Spinal cord (tissue), 4 donors: ENCODE measurements around the gene TMEM131L. TPM values are rescaled to one million over a fixed set of nuclear protein-coding genes. Genes with fewer than 3 reads are reported as not detected.

Experiments
- polyA plus RNA-seq, 2 donors: library from polyadenylated mRNA; unstranded; fragments of 120-200 nt; gene quantifications; one replicate each; pipeline ENCODE4 v1.2.1, GENCODE V29; 2013; ENCODE audit not compliant: insufficient read length in 2 of 2
- total RNA-seq, 2 donors: library from RNA; depleted of rRNA in 1 of 2; stranded (reverse); fragments of 120-200 nt in 1 of 2; fragments of >200 nt in 1 of 2; gene quantifications; one replicate each; pipeline versions ENCODE4 v1.2.3 to v1.2.4, GENCODE V29; 2013 to 2014

TMEM131L gene
- total and polyA plus RNA-seq, 4 donors = 6.5 to 18.1 (median 12.4) TPM

Other genes starting within 250 kb of the TMEM131L start
- gene MND1, start 121.7 kb upstream of the TMEM131L start, total RNA-seq = 1 to 10 TPM; 6.6 to 8.6 TPM
- 10 to 100 TPM; 10.5 to 13.1 TPM for gene MND1, start 121.7 kb upstream of the TMEM131L start, polyA plus RNA-seq
- gene TLR2, start 217.9 kb downstream of the TMEM131L start, total RNA-seq = 10 to 100 TPM in 1 of 2 donors, 1 to 10 TPM in 1; 3.7 to 12.1 TPM
- 1 to 10 TPM; 1.2 to 1.6 TPM for gene TLR2, start 217.9 kb downstream of the TMEM131L start, polyA plus RNA-seq